ENCODE measurements around the gene TEX11. TPM values are rescaled to one million over a fixed set of nuclear protein-coding genes. Genes with fewer than 3 reads are reported as not detected.
"Not testable (repeated sequence)": the region's sequence is repeated elsewhere in the genome, so short reads cannot be mapped to it uniquely, and the experiment has no call there.

TEX11 gene
- total RNA-seq, 1 experiment from 2014 or later = not detected

- peak; percentile 7 for DNase-seq (ENCODE audit: low spot score)
- Histone ChIP-seq H3K36me3 (ENCODE audit: insufficient read depth, low read length, poor library complexity, severe bottlenecking) (no peaks in the 10 kb centered on the region), H3K4me1 (ENCODE audit: insufficient read depth, low read length, poor library complexity, severe bottlenecking) (no peaks in the 10 kb centered on the region), H3K9me3 (ENCODE audit: low read depth, low read length, poor library complexity, severe bottlenecking) (no peaks in the 10 kb centered on the region), H3K4me3 (ENCODE audit: low read depth, low read length, poor library complexity, severe bottlenecking) (no peak overlapping the region), H3K27me3 (replicated peaks; ENCODE audit: insufficient read depth, low read depth, low read length, poor library complexity) (no peaks in the 10 kb centered on the region), H3K27ac (ENCODE audit: low read depth, low read length, poor library complexity, severe bottlenecking) (no peak overlapping the region)
- no TSS peak for BruUV-seq (replicated peaks)
- CTCF ChIA-PET = interaction anchor here (0.5 to 1.5 kb wide), 8 partner anchors 16 to 1039 kb away, joined by 3 to 5 read pairs (median 4); partner anchors contain the start of gene IGBP1
- intact Hi-C loops (cut with micrococcal nuclease; ENCODE audit: unreplicated experiment) = loop anchor here (1.0 kb wide), 1 partner anchor 210 kb away; no protein-coding TSS in a partner anchor
- TF ChIP-seq CTCF (conservative IDR thresholded peaks at IDR 0.05; ENCODE audit: low read depth, low read length) (peak; percentile 49; the same call in 1 of the 2 replicates), EZH2 (IDR thresholded peaks at IDR 0.05; ENCODE audit: borderline replicate concordance, low read depth, low read length, poor library complexity, severe bottlenecking) (no peak)
- POLR2A ChIA-PET (ENCODE audit: low non-redundant PET) = no interaction called here
Observed at GRCh38 chrX:70664726-70665125, 243.8 kb downstream of the TEX11 start.

- BruUV-seq (replicated peaks); H3K9me3 ChIP-seq (ENCODE audit: low read depth, low read length, poor library complexity, severe bottlenecking); H3K27ac ChIP-seq (ENCODE audit: low read depth, low read length, poor library complexity, severe bottlenecking); H3K4me3 ChIP-seq (ENCODE audit: low read depth, low read length, poor library complexity, severe bottlenecking); POLR2A ChIA-PET (ENCODE audit: low non-redundant PET); H3K36me3 ChIP-seq (ENCODE audit: insufficient read depth, low read length, poor library complexity, severe bottlenecking); H3K27me3 ChIP-seq (replicated peaks; ENCODE audit: insufficient read depth, low read depth, low read length, poor library complexity); H3K4me1 ChIP-seq (ENCODE audit: insufficient read depth, low read length, poor library complexity, severe bottlenecking); CTCF ChIA-PET; intact Hi-C loops (cut with micrococcal nuclease; ENCODE audit: unreplicated experiment); DNase-seq (ENCODE audit: low spot score): not testable (repeated sequence)
Observed at GRCh38 chrX:70661124-70661523, 247.4 kb downstream of the TEX11 start.

- H3K9me3 ChIP-seq (ENCODE audit: low read depth, low read length, poor library complexity, severe bottlenecking); H3K27me3 ChIP-seq (replicated peaks; ENCODE audit: insufficient read depth, low read depth, low read length, poor library complexity); CTCF ChIA-PET; H3K4me3 ChIP-seq (ENCODE audit: low read depth, low read length, poor library complexity, severe bottlenecking); intact Hi-C loops (cut with micrococcal nuclease; ENCODE audit: unreplicated experiment); POLR2A ChIA-PET (ENCODE audit: low non-redundant PET); DNase-seq (ENCODE audit: low spot score); H3K36me3 ChIP-seq (ENCODE audit: insufficient read depth, low read length, poor library complexity, severe bottlenecking); H3K4me1 ChIP-seq (ENCODE audit: insufficient read depth, low read length, poor library complexity, severe bottlenecking); BruUV-seq (replicated peaks); H3K27ac ChIP-seq (ENCODE audit: low read depth, low read length, poor library complexity, severe bottlenecking): not testable (repeated sequence)
Observed at GRCh38 chrX:70657546-70657945, 251.0 kb downstream of the TEX11 start.

- Histone ChIP-seq H3K27me3 (replicated peaks; ENCODE audit: insufficient read depth, low read depth, low read length, poor library complexity) (peaks cover 7% of the 10 kb centered on the region), H3K9me3 (ENCODE audit: low read depth, low read length, poor library complexity, severe bottlenecking) (no peaks in the 10 kb centered on the region), H3K27ac (ENCODE audit: low read depth, low read length, poor library complexity, severe bottlenecking) (no peak overlapping the region), H3K4me1 (ENCODE audit: insufficient read depth, low read length, poor library complexity, severe bottlenecking) (no peaks in the 10 kb centered on the region), H3K4me3 (ENCODE audit: low read depth, low read length, poor library complexity, severe bottlenecking) (no peak overlapping the region), H3K36me3 (ENCODE audit: insufficient read depth, low read length, poor library complexity, severe bottlenecking) (no peaks in the 10 kb centered on the region)
- no TSS peak for BruUV-seq (replicated peaks)
- DNase-seq (ENCODE audit: low spot score) = no peak
- intact Hi-C loops (cut with micrococcal nuclease; ENCODE audit: unreplicated experiment) = no loop called here
- TF ChIP-seq EZH2 (IDR thresholded peaks at IDR 0.05; ENCODE audit: borderline replicate concordance, low read depth, low read length, poor library complexity, severe bottlenecking) = no peak
- no peak for TF ChIP-seq CTCF (conservative IDR thresholded peaks at IDR 0.05; ENCODE audit: low read depth, low read length)
- POLR2A ChIA-PET (ENCODE audit: low non-redundant PET) = no interaction called here
- CTCF ChIA-PET = no interaction called here
Observed at GRCh38 chrX:70656304-70656703, 252.2 kb downstream of the TEX11 start.

GRCh38 chrX:70647910-70648309, 260.6 kb downstream of the TEX11 start:
- H3K36me3 ChIP-seq (ENCODE audit: insufficient read depth, low read length, poor library complexity, severe bottlenecking); H3K4me3 ChIP-seq (ENCODE audit: low read depth, low read length, poor library complexity, severe bottlenecking); POLR2A ChIA-PET (ENCODE audit: low non-redundant PET); H3K27ac ChIP-seq (ENCODE audit: low read depth, low read length, poor library complexity, severe bottlenecking); H3K4me1 ChIP-seq (ENCODE audit: insufficient read depth, low read length, poor library complexity, severe bottlenecking); H3K27me3 ChIP-seq (replicated peaks; ENCODE audit: insufficient read depth, low read depth, low read length, poor library complexity); intact Hi-C loops (cut with micrococcal nuclease; ENCODE audit: unreplicated experiment); H3K9me3 ChIP-seq (ENCODE audit: low read depth, low read length, poor library complexity, severe bottlenecking); BruUV-seq (replicated peaks); DNase-seq (ENCODE audit: low spot score): not testable (repeated sequence)
- CTCF ChIA-PET = interaction anchor here (1.0 kb wide), 1 partner anchor 17 kb away, joined by 4 read pairs; no protein-coding TSS in a partner anchor
